Keratinocyte (primary cell): Measurements from ENCODE around the gene DGKI. TPM values are rescaled to one million over a fixed set of nuclear protein-coding genes. Genes with fewer than 3 reads are reported as not detected.

Source experiments
- DNase-seq: peaks from one replicate; pipeline ENCODE4 v3.0.0-alpha.2; 2011; ENCODE audit warnings: low read depth, missing footprints, low spot score
- FAIRE-seq: peaks from 2 replicates; lab custom pipeline; 2011; peaks lifted over from hg19 to GRCh38; lab: Jason Lieb, UNC
- H2AFZ ChIP-seq: 2 replicates; pipeline ENCODE4 v1.6.0; 2012; ENCODE audit warnings: low read length, control low read depth, inconsistent platforms; ENCODE audit not compliant: control insufficient read depth
- H3K27ac ChIP-seq: 2 replicates; pipeline ENCODE4 v1.5.1; 2011; ENCODE audit warnings: low read length; ENCODE audit not compliant: control insufficient read depth, insufficient read depth
- H3K27me3 ChIP-seq: 3 replicates; pipeline ENCODE4 v1.6.0; 2011; ENCODE audit warnings: low read length; ENCODE audit not compliant: control insufficient read depth, insufficient read depth; ENCODE audit errors: extremely low read depth
- H3K36me3 ChIP-seq, 2 experiments: 2 replicates in 1 of 2; 3 replicates in 1 of 2; pipeline ENCODE4 v1.5.1; 2011; ENCODE audit warnings: low read length in 2 of 2, mild to moderate bottlenecking in 1 of 2; ENCODE audit not compliant: control insufficient read depth in 2 of 2, insufficient read depth in 2 of 2; ENCODE audit errors: extremely low read depth in 1 of 2
- H3K4me1 ChIP-seq: 3 replicates; pipeline ENCODE4 v1.5.1; 2011; ENCODE audit warnings: low read length; ENCODE audit not compliant: control insufficient read depth, insufficient read depth; ENCODE audit errors: extremely low read depth
- H3K4me2 ChIP-seq: 3 replicates; pipeline ENCODE4 v1.6.0; 2011; ENCODE audit warnings: low read depth, low read length; ENCODE audit not compliant: control insufficient read depth, insufficient read depth; ENCODE audit errors: extremely low read depth
- H3K4me3 ChIP-seq, 3 experiments: fragments of 200-600 bp in 1 of 3; sonication (generic) in 1 of 3; 2 replicates in 2 of 3; 3 replicates in 1 of 3; pipeline ENCODE4 v1.5.1; 2011 to 2016; ENCODE audit warnings: low read length in 3 of 3, mild to moderate bottlenecking in 3 of 3, control low read depth in 2 of 3, inconsistent platforms in 1 of 3, low read depth in 1 of 3, mixed read lengths in 1 of 3, mixed run types in 1 of 3, moderate library complexity in 1 of 3; ENCODE audit not compliant: control insufficient read depth in 2 of 3, insufficient read depth in 2 of 3; ENCODE audit errors: extremely low read depth in 1 of 3
- H3K79me2 ChIP-seq: 2 replicates; pipeline ENCODE4 v1.6.0; 2012; ENCODE audit warnings: low read length; ENCODE audit not compliant: control insufficient read depth, insufficient read depth
- H3K9ac ChIP-seq: 3 replicates; pipeline ENCODE4 v1.6.0; 2011; ENCODE audit warnings: low read length; ENCODE audit not compliant: control insufficient read depth, insufficient read depth; ENCODE audit errors: extremely low read depth
- H3K9me1 ChIP-seq: 3 replicates; pipeline ENCODE4 v1.6.0; 2011; ENCODE audit warnings: low read length; ENCODE audit not compliant: control insufficient read depth, insufficient read depth; ENCODE audit errors: extremely low read depth
- H3K9me3 ChIP-seq: 2 replicates; pipeline ENCODE4 v1.5.1; 2012; ENCODE audit warnings: low read depth, low read length; ENCODE audit not compliant: control insufficient read depth
- H4K20me1 ChIP-seq: 3 replicates; pipeline ENCODE4 v1.6.0; 2011; ENCODE audit warnings: low read length; ENCODE audit not compliant: control insufficient read depth, insufficient read depth; ENCODE audit errors: extremely low read depth
- EZH2 ChIP-seq: IDR thresholded peaks from one replicate; pipeline ENCODE4 v1.6.1; 2012; ENCODE audit warnings: inconsistent platforms, mild to moderate bottlenecking, low read length, moderate library complexity
- dilution Hi-C: fragments of 300-500 bp; cut with MboI; formaldehyde crosslinking; loops from one replicate; pipeline ENCODE4 v1.7.0; 2020; ENCODE audit warnings: low sequenced_read_pairs; ENCODE audit not compliant: extremely low pct_ligation_motif_present
- polyA plus RNA-seq, 5 experiments: library from polyadenylated mRNA; depleted of rRNA in 3 of 5; stranded (reverse) in 3 of 5; stranded (forward) in 1 of 5; unstranded in 1 of 5; fragments of >200 nt; gene quantifications; 1 replicate in 1 of 5; 2 replicates in 3 of 5; 3 replicates in 1 of 5; pipeline versions ENCODE4 v1.2.1 to v1.2.3, GENCODE V29; 2011 to 2012; ENCODE audit warnings: missing spikeins in 2 of 5, low read depth in 1 of 5, low replicate concordance in 1 of 5
- TF ChIP-seq, protein P1 (sequence below), 3 experiments: IDR thresholded peaks in 1 of 3; conservative IDR thresholded peaks in 1 of 3; optimal IDR thresholded peaks in 1 of 3; 2 replicates in 2 of 3; 3 replicates in 1 of 3; pipeline versions ENCODE3 to v1.5.1; 2011; ENCODE audit warnings: low read length in 3 of 3, mild to moderate bottlenecking in 3 of 3, moderate library complexity in 2 of 3, control low read depth in 1 of 3, inconsistent platforms in 1 of 3; ENCODE audit not compliant: insufficient read depth in 2 of 3; ENCODE audit errors: extremely low read depth in 1 of 3

Gene DGKI
- polyA plus RNA-seq, 1 donor (not counting 4 experiments of a cell fraction or from before 2014, with no cell fraction given): 0.14 TPM

DNA sequence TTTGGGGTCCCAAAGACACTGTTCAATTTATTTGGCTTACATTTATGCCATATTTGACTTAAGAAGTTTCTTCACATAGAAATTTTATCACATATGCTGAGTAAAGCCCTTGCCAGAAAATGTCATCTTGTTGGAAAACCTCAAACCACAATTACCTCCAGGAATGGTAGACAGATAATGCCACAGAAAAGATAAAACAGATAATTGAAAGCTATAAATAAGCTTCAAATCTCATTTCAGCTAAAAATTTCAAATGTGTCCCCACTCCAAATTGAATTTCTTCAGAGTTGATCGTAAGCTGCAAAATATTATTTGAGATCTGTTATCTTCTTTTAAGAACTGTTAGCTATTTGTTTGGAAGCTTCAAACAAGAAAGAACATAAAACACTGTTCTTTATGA is 326.8 kb downstream of the DGKI start:
- no peak overlapping the region for H2AFZ ChIP-seq
- H3K9ac ChIP-seq: no peak overlapping the region
- no peaks in the 10 kb centered on the region for H3K36me3 ChIP-seq
- no peak for DNase-seq
- no peaks in the 10 kb centered on the region for H3K9me3 ChIP-seq
- TF ChIP-seq EZH2: no peak
- TF ChIP-seq, protein P1, sequence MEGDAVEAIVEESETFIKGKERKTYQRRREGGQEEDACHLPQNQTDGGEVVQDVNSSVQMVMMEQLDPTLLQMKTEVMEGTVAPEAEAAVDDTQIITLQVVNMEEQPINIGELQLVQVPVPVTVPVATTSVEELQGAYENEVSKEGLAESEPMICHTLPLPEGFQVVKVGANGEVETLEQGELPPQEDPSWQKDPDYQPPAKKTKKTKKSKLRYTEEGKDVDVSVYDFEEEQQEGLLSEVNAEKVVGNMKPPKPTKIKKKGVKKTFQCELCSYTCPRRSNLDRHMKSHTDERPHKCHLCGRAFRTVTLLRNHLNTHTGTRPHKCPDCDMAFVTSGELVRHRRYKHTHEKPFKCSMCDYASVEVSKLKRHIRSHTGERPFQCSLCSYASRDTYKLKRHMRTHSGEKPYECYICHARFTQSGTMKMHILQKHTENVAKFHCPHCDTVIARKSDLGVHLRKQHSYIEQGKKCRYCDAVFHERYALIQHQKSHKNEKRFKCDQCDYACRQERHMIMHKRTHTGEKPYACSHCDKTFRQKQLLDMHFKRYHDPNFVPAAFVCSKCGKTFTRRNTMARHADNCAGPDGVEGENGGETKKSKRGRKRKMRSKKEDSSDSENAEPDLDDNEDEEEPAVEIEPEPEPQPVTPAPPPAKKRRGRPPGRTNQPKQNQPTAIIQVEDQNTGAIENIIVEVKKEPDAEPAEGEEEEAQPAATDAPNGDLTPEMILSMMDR (optimal IDR thresholded peaks at IDR 0.05 in 1 of 3, IDR thresholded peaks at IDR 0.05 in 1 of 3, conservative IDR thresholded peaks at IDR 0.05 in 1 of 3; ENCODE audit: extremely low read depth in 1 of 3, insufficient read depth in 2 of 3, low read length in 3 of 3): no peak
- H3K27ac ChIP-seq: no peak overlapping the region
- H3K4me2 ChIP-seq: no peak overlapping the region
- H3K4me1 ChIP-seq: no peaks in the 10 kb centered on the region
- no peaks in the 10 kb centered on the region for H3K27me3 ChIP-seq
- no peaks in the 10 kb centered on the region for H3K79me2 ChIP-seq
- H3K4me3 ChIP-seq: no peak overlapping the region
- H3K9me1 ChIP-seq: no peaks in the 10 kb centered on the region
- H4K20me1 ChIP-seq: no peaks in the 10 kb centered on the region
- FAIRE-seq: no peak
- dilution Hi-C loops: no loop called here

DNA sequence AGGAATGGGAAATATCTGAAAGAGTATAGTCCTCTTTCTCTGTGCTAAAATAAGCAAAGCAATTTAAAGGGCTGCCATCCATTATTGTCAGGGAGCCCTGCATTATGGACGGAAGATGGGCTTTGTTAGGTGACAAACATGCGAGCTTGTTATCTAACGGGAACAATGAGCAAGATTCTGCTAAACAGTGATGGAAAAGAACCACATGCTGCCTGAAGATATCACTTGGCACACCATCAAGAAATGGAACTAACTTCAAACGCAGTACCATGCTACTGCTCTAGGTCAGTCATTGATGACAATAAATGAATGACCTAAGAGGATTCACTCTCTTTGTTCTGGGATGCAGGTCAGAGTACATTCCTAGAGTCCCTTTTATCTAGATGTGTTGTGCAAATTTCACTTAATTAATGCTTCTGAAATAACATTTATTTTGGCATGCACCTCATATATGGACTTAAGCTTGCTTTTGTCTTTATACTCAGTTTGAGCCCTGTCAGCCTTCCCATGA is 327.5 kb downstream of the DGKI start:
- Histone ChIP-seq H3K4me2 (no peak overlapping the region), H3K79me2 (no peaks in the 10 kb centered on the region), H4K20me1 (no peaks in the 10 kb centered on the region), H3K9ac (no peak overlapping the region), H3K36me3 (no peaks in the 10 kb centered on the region), H3K27me3 (no peaks in the 10 kb centered on the region), H3K4me1 (no peaks in the 10 kb centered on the region), H3K9me3 (no peaks in the 10 kb centered on the region), H2AFZ (no peak overlapping the region), H3K9me1 (no peaks in the 10 kb centered on the region), H3K27ac (no peak overlapping the region), H3K4me3 (no peak overlapping the region)
- FAIRE-seq (no peak), DNase-seq (no peak)
- TF ChIP-seq, protein P1 (optimal IDR thresholded peaks at IDR 0.05 in 1 of 3, IDR thresholded peaks at IDR 0.05 in 1 of 3, conservative IDR thresholded peaks at IDR 0.05 in 1 of 3; ENCODE audit: extremely low read depth in 1 of 3, insufficient read depth in 2 of 3, low read length in 3 of 3): no peak
- TF ChIP-seq EZH2: no peak
- dilution Hi-C loops: no loop called here
